Mucosa of gallbladder (tissue), 1 donor: Measurements from ENCODE around the gene KAT5. TPM values are rescaled to one million over a fixed set of nuclear protein-coding genes. Genes with fewer than 3 reads are reported as not detected.
"Not testable (repeated sequence)": the region's sequence is repeated elsewhere in the genome, so short reads cannot be mapped to it uniquely, and the experiment has no call there.

ENCODE experiments used
- DNase-seq: peaks from one replicate; pipeline ENCODE4 v3.0.0-alpha.2; 2020; ENCODE audit warnings: low spot score
- total RNA-seq: library from RNA; stranded (reverse); gene quantifications from one replicate; pipeline ENCODE4 v1.2.1, GENCODE V29; 2021
- donor health status: DM: no; HTN: no; CAD: no.

KAT5 gene
- total RNA-seq, 1 donor from 2014 or later: 74.7 TPM

GRCh38 chr11:65744026-65744698 is 32.1 kb downstream of the KAT5 start:
- no peak for DNase-seq

DNA sequence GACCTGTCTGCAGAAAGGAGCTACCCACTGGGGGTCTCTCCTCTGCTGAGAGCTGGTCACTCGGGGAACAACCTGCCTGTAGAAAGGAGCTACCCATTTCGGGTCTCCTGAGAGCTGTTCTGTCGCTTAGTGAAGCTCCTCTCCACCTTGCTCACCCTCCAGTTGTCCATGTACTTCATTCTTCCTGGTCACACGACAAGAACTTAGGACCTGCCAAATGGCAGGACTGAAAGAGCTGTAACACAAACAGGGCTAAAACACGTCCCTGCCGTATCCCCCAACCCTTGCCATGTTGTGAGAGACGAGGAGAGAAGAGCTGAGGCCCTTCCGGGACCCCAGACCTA is 32.6 kb downstream of the KAT5 start:
- no peak for DNase-seq

DNA sequence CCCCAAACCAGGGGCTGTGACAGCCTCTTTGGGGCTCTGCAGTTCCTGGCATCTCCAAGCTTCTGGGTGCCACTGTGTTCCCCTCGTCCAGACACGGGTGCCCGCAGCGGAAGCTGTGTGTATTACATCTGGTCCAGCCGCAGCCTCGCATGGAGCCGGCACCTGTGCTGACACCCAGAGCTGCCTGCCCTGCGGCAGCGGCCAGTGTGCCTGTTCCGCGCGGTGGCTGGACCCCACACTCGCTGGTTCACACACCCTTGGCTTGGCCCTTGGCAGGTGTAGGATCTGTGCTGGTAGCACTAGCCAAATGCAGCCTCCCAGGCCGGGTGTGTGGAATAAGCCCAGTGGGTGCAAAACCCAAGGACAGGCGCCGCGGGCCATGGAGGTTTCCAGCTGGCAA is 33.0 kb downstream of the KAT5 start:
- no peak for DNase-seq

DNA sequence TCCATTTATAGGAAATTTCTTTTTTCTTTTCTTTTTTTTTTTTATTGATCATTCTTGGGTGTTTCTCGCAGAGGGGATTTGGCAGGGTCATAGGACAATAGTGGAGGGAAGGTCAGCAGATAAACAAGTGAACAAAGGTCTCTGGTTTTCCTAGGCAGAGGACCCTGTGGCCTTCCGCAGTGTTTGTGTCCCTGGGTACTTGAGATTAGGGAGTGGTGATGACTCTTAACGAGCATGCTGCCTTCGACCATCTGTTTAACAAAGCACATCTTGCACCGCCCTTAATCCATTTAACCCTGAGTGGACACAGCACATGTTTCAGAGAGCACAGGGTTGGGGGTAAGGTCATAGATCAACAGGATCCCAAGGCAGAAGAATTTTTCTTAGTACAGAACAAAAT is 50.1 kb downstream of the KAT5 start:
- not testable (repeated sequence) for DNase-seq

- not testable (repeated sequence) for DNase-seq
These were observed 50.8 kb downstream of the KAT5 start for GRCh38 chr11:65762816-65763215.

DNA sequence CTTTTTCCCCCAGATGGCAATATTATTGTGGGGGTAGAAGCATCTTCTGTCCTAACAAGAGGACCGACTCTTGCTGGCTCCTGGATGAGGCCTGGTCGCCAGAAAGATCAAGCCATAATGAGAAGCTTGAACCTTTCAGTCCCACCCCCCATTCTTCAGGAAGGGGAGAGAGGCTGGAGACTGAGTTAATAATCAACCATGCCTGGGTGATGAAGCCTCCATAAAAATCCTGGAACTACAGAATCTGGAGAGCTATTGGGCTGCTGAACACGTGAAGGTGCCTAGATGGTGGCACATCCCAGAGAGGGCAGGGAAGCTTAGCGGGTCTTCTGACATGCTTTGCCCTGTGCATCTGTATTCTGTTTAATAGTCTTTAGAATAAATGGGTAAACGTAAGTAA is 52.4 kb downstream of the KAT5 start:
- no peak for DNase-seq

GRCh38 chr11:65766535-65766934 is 54.5 kb downstream of the KAT5 start:
- no peak for DNase-seq

DNA sequence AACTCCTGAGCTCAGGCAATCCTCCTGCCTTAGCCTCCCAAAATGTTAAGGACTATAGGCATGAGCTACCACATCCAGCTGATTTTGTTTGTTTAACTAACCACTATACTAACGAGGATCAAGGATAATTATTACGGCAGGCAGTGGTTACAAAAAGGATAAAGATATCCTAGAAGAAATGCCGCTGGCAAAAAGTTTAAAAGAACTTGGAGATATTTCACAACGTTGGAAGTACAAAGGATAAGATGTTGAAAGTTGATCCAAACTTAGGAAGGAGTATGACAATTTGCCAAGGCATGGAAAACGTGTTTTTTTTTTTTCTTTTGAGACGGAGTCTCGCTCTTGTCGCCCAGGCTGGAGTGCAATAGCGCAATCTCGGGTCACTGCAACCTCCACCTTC is 55.4 kb downstream of the KAT5 start:
- DNase-seq: no peak

DNA sequence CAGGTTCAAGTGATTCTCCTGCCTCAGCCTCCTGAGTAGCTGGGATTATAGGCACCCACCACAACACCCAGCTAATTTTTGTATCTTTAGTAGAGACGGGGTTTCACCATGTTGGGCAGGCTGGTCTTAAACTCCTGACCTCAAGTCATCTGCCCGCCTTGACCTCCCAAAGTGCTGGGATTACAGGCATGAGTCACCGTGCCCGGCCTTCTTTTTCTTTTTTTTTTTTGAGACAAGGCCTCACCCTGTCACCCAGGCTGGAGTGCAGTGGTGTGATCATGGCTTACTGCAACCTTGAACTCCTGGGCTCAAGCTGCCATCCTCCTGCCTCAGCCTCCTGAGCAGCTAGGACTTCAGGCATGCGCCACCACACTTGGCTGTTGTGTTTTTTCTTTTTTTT is 55.8 kb downstream of the KAT5 start:
- not testable (repeated sequence) for DNase-seq

Other genes with a start within 250 kb of the KAT5 start
- gene MALAT1, start 213.2 kb upstream of the KAT5 start, total RNA-seq: 9,267 TPM
- gene SCYL1, start 187.2 kb upstream of the KAT5 start, total RNA-seq: 90.1 TPM
- 257 TPM for gene LTBP3, start 153.9 kb upstream of the KAT5 start, total RNA-seq
- gene ZNRD2, start 141.8 kb upstream of the KAT5 start, total RNA-seq: 30.0 TPM
- 68.2 TPM for gene FAM89B, start 139.7 kb upstream of the KAT5 start, total RNA-seq
- 128 TPM for gene EHBP1L1, start 136.2 kb upstream of the KAT5 start, total RNA-seq
- 1.1 TPM for gene KCNK7, start 116.5 kb upstream of the KAT5 start, total RNA-seq
- gene MAP3K11, start 98.0 kb upstream of the KAT5 start, total RNA-seq: 85.6 TPM
- gene PCNX3, start 96.5 kb upstream of the KAT5 start, total RNA-seq: 52.5 TPM
- 74.7 TPM for gene SIPA1, start 74.2 kb upstream of the KAT5 start, total RNA-seq
- gene RELA, start 49.3 kb upstream of the KAT5 start, total RNA-seq: 84.2 TPM
- gene RNASEH2C, start 8.5 kb downstream of the KAT5 start, total RNA-seq: 99.2 TPM
- 22.2 TPM for gene AP5B1, start 68.7 kb downstream of the KAT5 start, total RNA-seq
- 3.5 TPM for gene OVOL1, start 74.8 kb downstream of the KAT5 start, total RNA-seq
- gene SNX32, start 121.7 kb downstream of the KAT5 start, total RNA-seq: 1.4 TPM
- gene CFL1, start 145.9 kb downstream of the KAT5 start, total RNA-seq: 692 TPM
- gene MUS81, start 148.2 kb downstream of the KAT5 start, total RNA-seq: 63.1 TPM
- gene EFEMP2, start 160.5 kb downstream of the KAT5 start, total RNA-seq: 86.5 TPM
- 2.7 TPM for gene CTSW, start 167.6 kb downstream of the KAT5 start, total RNA-seq
- gene FIBP, start 176.2 kb downstream of the KAT5 start, total RNA-seq: 55.1 TPM
- 28.3 TPM for gene CCDC85B, start 178.4 kb downstream of the KAT5 start, total RNA-seq
- gene FOSL1, start 188.1 kb downstream of the KAT5 start, total RNA-seq: 1.2 TPM
- gene C11orf68, start 206.8 kb downstream of the KAT5 start, total RNA-seq: 44.8 TPM
- gene DRAP1, start 207.2 kb downstream of the KAT5 start, total RNA-seq: 90.1 TPM
- not detected for gene TSGA10IP, start 233.2 kb downstream of the KAT5 start, total RNA-seq
- gene SART1, start 249.5 kb downstream of the KAT5 start, total RNA-seq: 41.0 TPM